OCI-M2 (cell line): ENCODE results near the gene ASXL1.

Experiments used
- DNase-seq: peaks from one replicate; lab custom pipeline; 2025; ENCODE audit not compliant: unreplicated experiment; lab: John Stamatoyannopoulos, UW

The ASXL1 gene

DNA sequence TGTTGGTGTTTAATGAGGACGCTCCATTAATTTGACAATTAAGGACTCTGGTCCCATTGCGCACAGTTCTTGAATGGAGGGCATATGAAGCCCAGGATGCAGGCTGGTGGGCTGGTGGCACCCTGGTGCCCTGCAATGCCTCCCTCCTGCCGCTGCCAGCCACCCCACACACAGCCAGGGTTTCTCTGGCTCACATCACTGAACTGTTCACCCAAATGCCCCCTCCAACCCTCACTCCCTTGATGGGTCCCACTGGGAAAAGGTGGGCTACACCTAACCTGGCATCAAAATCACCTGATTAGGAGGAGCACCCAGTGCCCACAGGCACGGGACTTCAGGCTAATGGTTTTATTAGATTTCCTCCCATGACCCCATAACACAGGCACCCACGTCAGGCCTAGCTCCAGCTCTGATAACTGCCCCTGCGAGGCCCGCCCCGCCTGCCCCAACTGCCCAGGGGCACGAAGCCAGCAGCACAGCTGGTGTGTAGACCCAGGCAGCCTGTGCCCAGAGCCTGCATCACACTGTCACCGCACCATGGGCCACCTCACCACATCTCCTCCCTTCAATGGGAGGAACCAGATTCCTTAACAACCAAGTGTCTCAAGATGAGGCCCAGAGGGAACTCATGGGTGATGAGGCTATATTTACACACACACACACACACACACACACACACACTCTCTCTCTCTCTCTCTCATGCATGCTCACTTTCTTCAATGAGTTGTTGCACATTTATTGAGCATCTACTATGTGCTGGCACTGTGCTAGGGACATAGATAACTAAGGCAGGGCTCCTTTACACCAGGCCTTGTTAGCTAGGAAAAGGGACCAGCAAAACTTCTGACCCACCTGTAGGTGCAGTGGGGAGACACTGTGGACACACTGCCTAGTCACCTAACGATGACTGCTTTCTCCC, 119.7 kb downstream of the ASXL1 start:
- no peak for DNase-seq

DNA sequence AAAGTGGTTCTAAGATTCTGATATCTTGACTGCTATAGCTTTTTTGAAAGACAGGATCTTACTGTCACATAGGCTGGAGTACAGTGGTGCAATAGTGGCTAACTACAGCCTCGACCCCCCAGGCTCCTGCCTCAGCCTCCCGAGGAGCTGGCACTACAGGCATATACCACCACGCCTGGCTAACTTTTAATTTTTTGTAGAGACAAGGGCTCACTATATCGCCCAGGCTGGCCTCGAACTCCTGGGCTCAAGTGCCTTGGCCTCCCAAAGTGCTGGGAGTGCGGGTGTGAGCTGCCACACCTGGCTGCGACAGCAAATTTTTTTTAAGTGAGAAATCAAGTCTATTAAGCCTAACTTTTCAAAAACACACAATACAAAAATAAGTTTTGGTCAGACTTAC, 120.4 kb downstream of the ASXL1 start:
- no peak for DNase-seq

DNA sequence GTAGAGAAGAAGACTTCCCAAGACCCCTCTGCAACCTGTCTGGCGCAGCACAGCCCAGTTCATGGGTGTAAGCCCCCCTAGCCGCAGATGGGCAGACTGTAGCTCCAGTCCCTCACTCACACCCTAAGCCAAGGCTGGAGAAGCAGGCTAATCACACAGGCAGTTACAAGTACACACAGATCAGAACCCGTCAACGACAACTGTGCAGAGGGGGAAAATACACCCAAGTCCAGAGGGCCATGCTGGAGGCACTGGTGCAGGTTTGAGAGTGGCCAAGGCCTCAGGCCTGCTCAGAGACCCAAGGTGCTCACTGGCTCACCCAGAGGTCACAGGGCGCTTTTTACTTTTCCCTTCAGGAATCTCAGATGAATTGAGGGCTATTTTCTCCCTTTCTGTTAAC, 120.9 kb downstream of the ASXL1 start:
- no peak for DNase-seq

GRCh38 chr20:32479697-32480171, 121.6 kb downstream of the ASXL1 start:
- no peak for DNase-seq

DNA sequence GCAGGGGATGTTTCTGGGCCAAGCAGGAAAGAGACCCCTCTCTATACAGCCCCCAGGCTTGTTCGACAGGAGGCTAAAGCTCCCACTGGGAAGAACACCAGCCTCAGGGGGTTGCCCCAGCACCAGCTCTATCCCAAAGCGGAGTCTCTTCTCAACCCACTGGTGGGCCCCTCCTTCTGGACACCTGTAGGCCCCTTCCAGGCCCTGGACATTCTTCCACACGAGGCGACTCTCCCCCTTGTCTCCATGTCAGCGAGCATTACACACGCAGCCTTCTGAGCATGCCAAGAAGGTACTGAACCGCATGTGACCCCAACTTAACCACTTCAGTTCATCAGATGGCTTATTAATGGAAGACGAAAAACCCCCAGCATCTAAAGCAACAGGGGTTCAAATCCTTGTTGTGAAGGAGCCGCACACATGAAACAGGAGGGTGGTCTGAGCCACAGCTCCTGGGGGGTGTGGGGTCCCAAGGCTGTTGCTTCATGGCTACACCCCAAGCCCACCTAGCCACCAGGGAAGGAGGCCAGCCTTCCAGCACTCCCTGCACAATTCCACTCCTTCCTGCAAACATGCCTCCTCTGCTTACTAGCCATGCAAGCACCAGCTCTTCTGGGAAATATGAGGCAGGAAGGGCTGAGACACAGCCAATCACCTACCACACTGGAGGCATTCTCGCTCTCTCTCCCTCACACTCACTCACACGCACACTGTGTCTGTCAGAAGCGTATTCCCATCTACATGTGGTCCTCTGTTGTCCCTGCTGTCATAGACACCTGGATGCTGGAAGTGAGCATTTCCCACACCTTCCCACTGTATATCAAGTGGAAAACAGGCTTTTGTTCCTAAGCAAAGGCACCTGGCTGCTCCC, 122.5 kb downstream of the ASXL1 start:
- DNase-seq = no peak

DNA sequence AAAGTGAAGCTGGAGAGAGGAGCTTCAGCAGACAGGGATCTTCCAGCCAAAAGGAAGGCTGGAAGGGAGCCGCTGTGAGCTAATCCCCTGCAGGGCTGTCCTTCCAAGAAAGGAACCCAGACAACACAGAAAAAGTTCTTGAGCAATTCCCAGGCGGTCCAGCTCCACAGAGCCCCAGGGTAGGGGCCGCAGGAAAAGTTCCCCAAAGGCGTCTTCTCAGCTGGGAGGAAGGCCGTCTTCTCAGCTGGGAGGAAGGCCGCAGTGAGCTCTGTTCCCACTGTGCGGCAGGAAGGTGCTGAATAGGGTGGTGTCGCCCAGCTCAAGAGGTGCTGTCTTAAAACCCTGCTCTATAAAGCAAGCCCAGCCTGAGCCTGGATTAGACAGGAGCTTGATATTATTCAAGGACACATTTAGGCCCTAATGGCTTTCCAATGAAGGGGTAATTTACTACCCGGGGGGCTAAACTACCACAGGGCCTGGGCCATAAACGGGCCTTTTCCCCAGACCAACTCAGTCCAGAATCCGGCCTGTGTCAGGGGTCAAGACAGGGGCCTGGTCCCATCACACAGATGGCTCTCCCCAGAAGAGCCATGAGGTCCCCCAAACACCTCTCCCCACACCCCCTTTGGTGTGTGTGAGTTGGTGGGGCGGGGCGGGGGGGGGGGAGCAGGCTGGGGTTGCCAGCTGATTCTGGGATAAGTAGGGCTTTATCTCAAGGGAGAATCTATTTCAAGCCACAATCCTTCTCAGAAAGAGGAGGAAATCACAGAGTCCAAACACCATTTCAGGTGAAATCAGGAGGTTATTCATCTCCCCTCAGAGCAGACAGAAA, 123.4 kb downstream of the ASXL1 start:
- no peak for DNase-seq

GRCh38 chr20:32482143-32482441, 124.0 kb downstream of the ASXL1 start:
- DNase-seq = no peak

- DNase-seq = no peak
These were observed 124.5 kb downstream of the ASXL1 start for GRCh38 chr20:32482442-32483261.

- DNase-seq = no peak
These were observed 125.5 kb downstream of the ASXL1 start for GRCh38 chr20:32483351-32484224.

GRCh38 chr20:32484225-32484957, 126.3 kb downstream of the ASXL1 start:
- DNase-seq = no peak

DNA sequence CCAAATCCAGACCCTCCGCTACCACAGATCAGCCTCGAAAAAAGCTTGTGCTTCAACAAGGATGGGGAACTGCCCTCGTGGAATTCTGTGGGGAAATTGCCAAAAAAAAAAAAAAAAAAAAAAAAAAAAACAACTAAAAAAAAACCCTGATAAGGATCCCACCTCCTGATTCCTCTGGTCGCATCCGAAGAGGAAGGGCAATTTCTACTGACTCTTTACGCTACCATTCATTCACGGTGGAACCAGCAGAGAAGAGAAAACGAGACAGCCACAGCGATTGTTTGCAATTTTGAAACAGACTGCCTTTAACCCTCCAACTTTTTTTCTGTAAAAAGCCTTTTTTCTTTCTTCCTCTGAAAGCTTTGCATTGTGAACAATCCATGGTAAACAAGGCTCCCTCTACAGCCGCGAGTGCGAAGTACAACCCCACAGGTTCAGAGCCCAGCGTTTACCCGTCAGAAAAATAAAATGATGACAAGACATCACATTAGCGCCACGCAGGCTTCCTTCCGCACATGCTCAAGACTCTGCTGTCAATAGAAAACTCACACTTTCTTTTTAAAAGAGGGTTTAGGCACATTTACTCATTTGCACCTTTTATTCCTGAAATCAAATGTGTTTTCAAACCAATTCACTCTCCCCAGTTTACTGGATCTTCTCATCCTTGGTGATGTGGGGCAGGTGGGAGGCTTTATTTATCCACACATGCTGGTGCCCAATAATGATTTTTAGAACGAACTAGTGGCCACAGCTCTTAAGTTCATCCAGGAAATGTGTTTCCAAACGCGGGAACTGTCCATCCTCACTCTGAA, 127.0 kb downstream of the ASXL1 start:
- peak; percentile 75 for DNase-seq

DNA sequence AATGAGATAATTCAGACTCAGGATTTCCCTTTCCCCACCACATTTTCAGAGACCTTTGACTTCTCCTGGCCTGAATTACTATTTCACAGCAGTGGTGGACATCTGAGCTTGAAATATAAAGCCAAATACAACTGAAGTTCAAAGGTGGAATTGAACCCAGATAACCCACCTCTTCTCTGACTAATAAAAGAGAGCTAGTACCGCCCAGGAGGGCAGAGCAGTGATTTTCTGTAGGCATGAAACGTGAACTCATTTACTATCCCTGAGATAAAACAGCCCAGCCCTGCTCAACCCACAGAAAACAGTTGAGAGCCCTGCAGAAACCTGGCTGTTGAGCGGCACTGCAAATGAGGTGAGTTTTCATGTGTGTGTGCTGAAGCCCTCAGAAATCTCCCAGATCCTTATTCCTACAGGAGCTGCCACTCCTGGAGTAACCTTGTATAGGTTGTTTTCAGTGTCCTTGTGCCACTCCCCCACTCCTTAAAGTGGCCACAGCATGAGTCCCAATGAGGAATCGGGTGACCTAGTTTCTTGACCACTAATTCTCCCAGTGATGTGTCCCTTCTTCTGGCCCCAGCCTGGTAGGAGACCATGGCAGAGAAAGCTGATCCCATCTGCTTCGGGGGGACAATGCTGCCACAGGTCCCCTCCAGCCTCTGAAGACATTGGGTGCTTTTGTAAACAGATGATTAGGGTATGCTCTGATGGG, 127.8 kb downstream of the ASXL1 start:
- DNase-seq = no peak

DNA sequence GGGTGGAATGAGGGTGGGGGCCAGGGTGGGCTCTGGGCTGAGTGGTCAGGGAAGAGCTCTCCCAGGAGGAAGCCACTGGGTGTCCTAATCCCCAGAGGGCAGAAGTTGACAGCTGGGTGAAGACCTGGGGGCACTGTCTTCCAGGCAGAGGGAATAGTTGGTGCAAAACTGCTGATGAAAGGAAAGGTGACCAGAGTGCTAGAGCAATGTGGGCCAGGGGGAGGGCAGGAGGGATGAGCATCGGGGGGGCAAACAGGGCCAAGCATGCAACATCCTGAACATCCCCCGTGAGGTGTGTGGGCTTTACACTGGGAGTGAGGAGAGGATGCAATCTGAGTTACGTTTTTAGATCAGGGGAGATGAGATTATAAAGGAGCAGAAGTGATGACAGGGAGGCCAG, 129.2 kb downstream of the ASXL1 start:
- DNase-seq = no peak

DNA sequence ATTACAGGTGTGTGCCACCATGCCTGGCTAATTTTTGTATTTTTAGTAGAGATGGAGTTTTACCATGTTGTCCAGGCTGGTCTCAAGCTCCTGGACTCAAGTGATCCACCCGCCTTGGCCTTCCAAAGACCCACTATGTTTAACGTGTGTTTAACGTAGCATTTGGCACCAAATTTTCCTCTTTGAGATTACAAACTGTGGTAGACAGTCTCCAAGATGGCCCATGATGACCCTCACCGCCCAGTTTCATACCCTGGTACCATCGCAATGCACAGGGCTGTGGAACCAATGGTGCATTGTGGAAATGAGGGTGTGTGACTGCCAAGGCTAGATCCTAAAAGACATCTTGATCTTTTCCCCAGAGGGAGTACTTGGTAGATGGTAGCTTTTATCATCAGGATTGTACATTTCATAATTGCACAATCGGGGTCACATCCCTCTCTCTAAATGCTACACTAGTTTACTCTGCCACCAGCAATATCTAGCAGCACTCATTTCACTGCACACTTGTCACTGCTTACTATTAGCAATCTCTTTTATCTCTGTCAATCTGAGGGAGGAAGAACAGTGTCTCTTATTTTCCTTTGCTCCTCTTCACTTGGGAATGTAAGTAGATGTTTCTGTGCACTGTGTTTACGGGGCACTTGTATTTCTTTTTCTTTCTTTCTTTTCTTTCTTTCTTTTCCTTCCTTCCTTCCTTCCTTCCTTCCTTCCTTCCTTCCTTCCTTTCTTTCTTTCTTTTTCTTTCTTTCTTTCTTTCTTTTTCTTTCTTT, 130.1 kb downstream of the ASXL1 start:
- DNase-seq = no peak
